ENCODE results near the gene ALDH9A1. TPM values are rescaled to one million over a fixed set of nuclear protein-coding genes. Genes with fewer than 3 reads are reported as not detected.

The ALDH9A1 gene
- total and polyA plus RNA-seq, 2 of the 8 experiments (the other 6 are each of a cell fraction or from before 2014, with no cell fraction given) = 57.6 to 63.8 TPM

DNA sequence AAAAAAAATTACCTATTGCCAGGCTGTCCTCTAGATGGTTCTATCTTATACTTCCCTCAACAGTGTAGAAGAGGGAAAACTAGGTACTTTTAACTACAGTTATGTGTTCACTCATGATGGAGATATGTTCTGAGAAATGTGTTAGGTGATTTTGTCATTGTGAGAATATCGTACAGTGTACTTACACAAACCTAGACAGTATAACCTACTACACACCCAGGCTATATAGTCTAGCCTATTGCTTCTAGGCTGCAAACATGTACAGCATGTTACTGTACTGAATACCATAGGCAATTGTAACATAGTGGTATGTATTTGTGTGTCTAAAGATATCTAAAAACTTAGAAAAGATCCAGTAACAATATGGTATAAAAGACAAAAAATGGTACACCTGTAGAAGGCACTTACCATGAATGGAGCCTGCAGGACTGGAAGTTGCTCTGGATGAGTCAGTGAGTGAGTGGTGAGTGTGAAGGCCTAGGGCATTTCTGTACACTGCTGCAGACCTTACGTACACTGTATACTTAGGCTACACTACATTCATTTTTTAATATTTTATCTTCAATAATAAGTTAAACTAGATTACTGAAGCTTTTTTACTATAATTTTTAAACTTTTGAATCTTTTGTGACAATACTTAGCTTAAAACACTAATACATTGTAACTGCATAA lies 54.2 kb downstream of the ALDH9A1 start:
- Histone ChIP-seq H3K4ac (replicated peaks; ENCODE audit: insufficient read length, low read depth, low read length) (no peak overlapping the region), H4K8ac (ENCODE audit: extremely low read depth, insufficient read depth, low read length) (no peak overlapping the region), H3K56ac (replicated peaks; ENCODE audit: insufficient read length, low read depth, low read length) (no peak overlapping the region), H4K20me1 (replicated peaks in 1 of 2; ENCODE audit: control insufficient read depth in 1 of 2, insufficient read depth in 2 of 2, low read length in 2 of 2) (peaks cover 0 to 2% of the 10 kb centered on the region in 2 experiments), H3K79me2 (ENCODE audit: control insufficient read depth in 1 of 2, insufficient read depth in 2 of 2, low read length in 2 of 2) (peaks cover 0 to 3% of the 10 kb centered on the region in 2 experiments; a peak in 1 of 4 replicates), H4K5ac (ENCODE audit: insufficient read length, low read depth, low read length) (no peak overlapping the region), H3K14ac (ENCODE audit: insufficient read length) (no peak overlapping the region), H2AFZ (ENCODE audit: low read length) (no peak overlapping the region), H3K4me3 (ENCODE audit: extremely low read depth in 1 of 4, insufficient read depth in 2 of 4, low read depth in 3 of 4, low read length in 4 of 4) (no peak overlapping the region), H3K36me3 (ENCODE audit: control insufficient read depth in 2 of 4, insufficient read depth in 4 of 4, low read length in 3 of 4) (no peaks in the 10 kb centered on the region; a peak in 1 of 8 replicates), H3K27ac (ENCODE audit: low read depth, low read length) (no peak overlapping the region), H3K9ac (replicated peaks in 1 of 4; ENCODE audit: extremely low read depth in 1 of 4, low read depth in 3 of 4, low read length in 3 of 4) (no peak overlapping the region), H3K18ac (ENCODE audit: extremely low read depth, low read length) (no peak overlapping the region), H3K79me1 (ENCODE audit: low read depth, low read length) (peaks cover 2% of the 10 kb centered on the region; the same call in 1 of the 2 replicates), H2BK5ac (ENCODE audit: low read depth, low read length) (no peak overlapping the region), H3K23me2 (ENCODE audit: low read depth, low read length) (no peaks in the 10 kb centered on the region), H2AK5ac (ENCODE audit: low read depth, low read length) (no peak overlapping the region), H3K4me1 (replicated peaks in 1 of 4; ENCODE audit: control insufficient read depth in 3 of 4, insufficient read depth in 4 of 4, low read length in 3 of 4) (peaks cover 0 to 3% (median 0%) of the 10 kb centered on the region in 4 experiments; a peak in 1 of 7 replicates), H3K4me2 (ENCODE audit: insufficient read depth in 1 of 2, low read depth in 2 of 2, low read length in 2 of 2) (no peak overlapping the region), H3K27me3 (replicated peaks in 1 of 4; ENCODE audit: control insufficient read depth in 3 of 4, extremely low read depth in 1 of 4, insufficient read depth in 3 of 4, low read length in 3 of 4) (no peaks in the 10 kb centered on the region), H2BK20ac (ENCODE audit: low read length) (no peak overlapping the region), H2BK15ac (ENCODE audit: low read length) (no peak overlapping the region), H2BK12ac (ENCODE audit: low read depth, low read length) (no peak overlapping the region), H2BK120ac (replicated peaks; ENCODE audit: low read depth, low read length) (no peak overlapping the region), H3K23ac (ENCODE audit: insufficient read length) (no peak overlapping the region), H4K91ac (replicated peaks; ENCODE audit: insufficient read length, low read length) (no peak overlapping the region), H3K9me3 (ENCODE audit: insufficient read depth in 2 of 2, low read depth in 1 of 2, low read length in 1 of 2) (no peaks in the 10 kb centered on the region)
- ChIA-PET CTCF (ENCODE audit: partially characterized antibody) (interaction anchor here (0.7 to 1.3 kb wide), 4 partner anchors 10 to 270 kb away, joined by 3 read pairs; partner anchors contain the start of genes ALDH9A1 and MGST3), POLR2A (ENCODE audit: partially characterized antibody) (interaction anchor here (0.6 to 1.1 kb wide), 2 partner anchors 9 to 503 kb away, joined by 3 to 5 read pairs; no protein-coding TSS in a partner anchor)
- no peak for FAIRE-seq
- TF ChIP-seq CEBPB (IDR thresholded peaks at IDR 0.05; ENCODE audit: low read depth, low read length) (no peak), TAF7 (optimal IDR thresholded peaks at IDR 0.05; ENCODE audit: borderline replicate concordance, low read depth, low read length) (no peak), RAD21 (IDR thresholded peaks at IDR 0.05 in 1 of 2, conservative IDR thresholded peaks at IDR 0.05 in 1 of 2; ENCODE audit: low read depth in 2 of 2, low read length in 2 of 2) (no peak), POLR2A (IDR thresholded peaks at IDR 0.05; ENCODE audit: control extremely low read depth in 1 of 2, low read depth in 2 of 2, low read length in 2 of 2) (no peak), CREB1 (IDR thresholded peaks at IDR 0.05) (no peak)
- TF ChIP-seq, protein P1, sequence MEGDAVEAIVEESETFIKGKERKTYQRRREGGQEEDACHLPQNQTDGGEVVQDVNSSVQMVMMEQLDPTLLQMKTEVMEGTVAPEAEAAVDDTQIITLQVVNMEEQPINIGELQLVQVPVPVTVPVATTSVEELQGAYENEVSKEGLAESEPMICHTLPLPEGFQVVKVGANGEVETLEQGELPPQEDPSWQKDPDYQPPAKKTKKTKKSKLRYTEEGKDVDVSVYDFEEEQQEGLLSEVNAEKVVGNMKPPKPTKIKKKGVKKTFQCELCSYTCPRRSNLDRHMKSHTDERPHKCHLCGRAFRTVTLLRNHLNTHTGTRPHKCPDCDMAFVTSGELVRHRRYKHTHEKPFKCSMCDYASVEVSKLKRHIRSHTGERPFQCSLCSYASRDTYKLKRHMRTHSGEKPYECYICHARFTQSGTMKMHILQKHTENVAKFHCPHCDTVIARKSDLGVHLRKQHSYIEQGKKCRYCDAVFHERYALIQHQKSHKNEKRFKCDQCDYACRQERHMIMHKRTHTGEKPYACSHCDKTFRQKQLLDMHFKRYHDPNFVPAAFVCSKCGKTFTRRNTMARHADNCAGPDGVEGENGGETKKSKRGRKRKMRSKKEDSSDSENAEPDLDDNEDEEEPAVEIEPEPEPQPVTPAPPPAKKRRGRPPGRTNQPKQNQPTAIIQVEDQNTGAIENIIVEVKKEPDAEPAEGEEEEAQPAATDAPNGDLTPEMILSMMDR (IDR thresholded peaks at IDR 0.05; ENCODE audit: control extremely low read depth in 1 of 3, insufficient read depth in 1 of 3, low read depth in 1 of 3, low read length in 3 of 3) = no peak
- 94% methylated on average over 2 of the region's 2 CpGs; no CpG with 5 or more reads in 1 of the 2 experiments for WGBS, 2 experiments (ENCODE audit: extremely low coverage in 1 of 2, insufficient coverage in 1 of 2, insufficient read length in 1 of 2, insufficient replicate concordance in 2 of 2, low coverage in 1 of 2, low lambda C conversion rate in 2 of 2, missing lambda C conversion rate in 1 of 2)
- no peak for DNase-seq (ENCODE audit: low read depth in 1 of 2, low spot score in 2 of 2)

All from H1 (cell line).